ENCODE measurements around the gene POU2F3.

Gene POU2F3

DNA sequence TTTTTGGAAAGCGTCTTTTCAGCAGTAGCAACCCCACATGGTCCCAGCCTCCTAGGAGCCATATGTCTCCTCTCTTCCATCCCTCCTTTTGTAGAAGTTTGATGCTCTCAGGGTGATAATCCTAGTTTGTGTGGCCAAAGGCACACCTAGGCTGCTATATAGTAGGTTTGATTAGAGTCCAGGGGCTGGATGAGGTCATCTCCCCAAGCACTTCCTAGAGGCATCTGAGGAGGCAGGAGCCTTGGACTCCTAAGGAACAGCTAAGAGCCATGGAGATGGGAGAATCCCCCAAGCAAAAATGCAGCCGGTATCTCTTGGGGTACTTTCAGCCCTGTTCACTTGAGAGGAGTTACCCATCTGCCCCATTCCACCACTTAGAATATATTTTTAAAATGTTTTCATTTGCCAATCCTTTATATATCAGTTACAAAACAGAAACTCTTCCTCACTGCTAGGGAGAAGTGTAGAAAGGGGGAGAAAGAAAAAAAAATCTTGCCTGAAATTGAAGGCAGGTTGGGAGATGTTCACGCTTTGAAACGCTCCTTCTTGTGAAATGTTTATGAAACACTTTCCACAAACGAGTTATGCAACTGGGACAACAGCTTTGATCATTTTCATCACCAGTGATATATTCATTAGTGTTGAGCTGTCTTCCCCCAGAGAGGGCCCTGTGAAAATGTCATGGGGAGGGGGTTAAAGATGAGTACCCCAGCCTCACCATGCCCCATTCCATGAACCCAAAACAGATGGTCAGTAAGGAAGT is 53.3 kb downstream of the POU2F3 start:
- DNase-seq, result no peak

DNA sequence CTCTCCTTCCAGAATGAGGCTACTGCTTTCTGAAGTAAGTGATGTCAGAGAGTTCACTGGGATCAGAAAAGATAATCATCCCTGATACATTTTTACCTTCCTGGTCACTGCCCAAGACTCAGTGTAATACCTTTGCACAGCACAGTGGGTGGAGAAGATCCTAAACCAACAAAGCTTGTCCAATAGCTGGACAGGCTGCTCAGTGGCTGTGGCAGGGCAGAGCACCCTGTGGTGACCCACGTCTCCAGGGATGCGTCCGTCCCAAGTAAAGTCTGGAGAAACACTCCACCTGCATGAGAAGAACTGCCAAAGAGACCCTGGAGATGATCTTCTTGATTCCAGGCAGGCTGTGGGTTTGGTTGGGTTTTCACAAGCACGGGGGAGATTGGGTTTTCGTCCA is 54.2 kb downstream of the POU2F3 start:
- no peak for DNase-seq

DNA sequence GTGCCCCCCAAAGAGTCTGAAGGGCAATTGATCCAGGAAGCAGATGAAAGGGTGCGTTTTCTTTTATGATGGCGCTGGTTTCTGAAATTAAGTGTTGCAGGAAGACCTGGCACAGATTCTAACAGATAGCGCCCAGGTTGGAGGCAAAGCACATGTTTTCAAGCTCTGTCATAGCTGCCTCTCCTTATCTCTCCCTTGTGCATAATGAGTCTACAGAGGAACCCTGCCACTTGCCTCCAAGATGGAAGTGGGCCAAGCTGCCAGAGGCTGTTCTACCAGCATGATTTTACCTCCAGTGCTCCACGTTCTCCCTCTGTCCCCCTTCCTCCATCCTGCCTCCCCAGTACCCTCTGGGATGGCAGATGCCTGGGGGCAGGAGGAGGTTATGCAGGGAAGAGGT is 55.2 kb downstream of the POU2F3 start:
- DNase-seq, result no peak

DNA sequence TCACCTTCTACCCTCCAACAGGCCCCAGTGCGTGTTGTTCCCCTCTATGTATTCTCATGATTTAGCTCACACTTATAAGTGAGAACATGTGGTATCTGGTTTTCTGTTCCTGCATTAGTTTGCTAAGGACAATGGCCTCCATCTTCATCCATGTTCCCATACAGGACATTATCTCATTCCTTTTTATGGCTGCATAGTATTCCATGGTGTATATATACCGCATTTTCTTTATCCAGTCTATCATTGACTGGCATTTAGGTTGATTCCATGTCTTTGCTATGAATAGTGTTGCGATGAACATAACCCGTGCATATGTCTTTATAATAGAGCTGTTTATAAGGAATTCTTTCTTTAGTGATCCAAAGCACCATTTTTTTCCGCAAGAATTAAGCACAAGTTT is 56.6 kb downstream of the POU2F3 start:
- no peak for DNase-seq

DNA sequence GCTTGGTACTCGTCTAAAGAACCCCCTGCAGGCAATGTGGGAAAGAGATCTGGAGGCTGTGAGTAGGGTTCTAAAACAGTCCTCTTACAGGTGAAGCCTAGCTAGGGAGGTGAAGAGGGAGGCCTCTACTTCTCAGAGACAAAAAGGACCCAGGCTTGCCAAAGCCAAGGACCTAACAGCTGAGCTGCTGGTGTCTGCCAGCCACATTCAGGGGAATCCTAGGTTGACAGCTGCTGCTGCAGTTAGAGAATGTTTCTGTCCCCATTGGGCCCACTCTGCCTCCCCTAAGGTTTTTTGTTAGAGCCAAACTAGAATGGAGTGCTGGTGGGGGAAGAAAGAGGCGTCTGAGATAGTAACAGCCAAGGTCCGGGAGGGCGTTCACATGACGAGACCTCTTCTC is 58.5 kb downstream of the POU2F3 start:
- no peak for DNase-seq

DNA sequence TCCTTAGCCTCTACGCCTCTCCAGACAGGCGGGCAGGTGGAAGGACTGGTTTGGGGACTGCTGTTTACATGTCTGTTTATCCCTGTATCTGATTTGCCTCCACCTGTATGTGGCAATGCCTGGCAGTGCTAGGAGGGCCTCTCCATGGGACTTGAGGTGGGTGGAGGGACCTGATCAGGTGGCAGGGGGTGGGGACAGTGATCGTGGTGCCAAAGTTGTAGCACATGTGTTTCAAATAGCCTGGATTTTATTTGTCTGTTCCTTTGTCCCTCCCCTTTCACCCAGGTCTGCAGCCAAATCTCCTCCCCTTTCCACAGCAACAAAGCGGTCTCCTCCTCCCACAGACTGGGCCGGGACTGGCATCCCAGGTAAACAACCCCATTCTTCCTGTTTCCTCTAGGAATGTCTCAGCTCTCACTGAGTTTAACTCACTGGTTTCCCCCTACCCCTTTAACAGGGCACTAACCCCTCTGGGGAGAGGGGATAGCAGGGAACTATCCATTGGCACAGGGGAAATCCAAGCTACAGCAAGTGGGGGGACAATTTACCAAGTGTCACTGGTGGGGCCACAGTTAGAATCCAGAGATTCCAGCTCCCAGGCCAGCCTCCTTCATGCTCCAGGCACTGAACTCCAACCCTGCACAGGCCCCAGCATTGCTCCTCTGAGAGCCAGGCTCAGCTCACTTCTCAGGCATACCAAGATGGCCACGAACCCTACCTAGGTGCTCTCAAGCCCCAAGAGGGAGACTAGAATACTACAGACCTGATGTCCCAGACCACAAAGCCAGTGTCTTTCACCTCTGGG is 62.3 kb downstream of the POU2F3 start:
- no peak for DNase-seq

DNA sequence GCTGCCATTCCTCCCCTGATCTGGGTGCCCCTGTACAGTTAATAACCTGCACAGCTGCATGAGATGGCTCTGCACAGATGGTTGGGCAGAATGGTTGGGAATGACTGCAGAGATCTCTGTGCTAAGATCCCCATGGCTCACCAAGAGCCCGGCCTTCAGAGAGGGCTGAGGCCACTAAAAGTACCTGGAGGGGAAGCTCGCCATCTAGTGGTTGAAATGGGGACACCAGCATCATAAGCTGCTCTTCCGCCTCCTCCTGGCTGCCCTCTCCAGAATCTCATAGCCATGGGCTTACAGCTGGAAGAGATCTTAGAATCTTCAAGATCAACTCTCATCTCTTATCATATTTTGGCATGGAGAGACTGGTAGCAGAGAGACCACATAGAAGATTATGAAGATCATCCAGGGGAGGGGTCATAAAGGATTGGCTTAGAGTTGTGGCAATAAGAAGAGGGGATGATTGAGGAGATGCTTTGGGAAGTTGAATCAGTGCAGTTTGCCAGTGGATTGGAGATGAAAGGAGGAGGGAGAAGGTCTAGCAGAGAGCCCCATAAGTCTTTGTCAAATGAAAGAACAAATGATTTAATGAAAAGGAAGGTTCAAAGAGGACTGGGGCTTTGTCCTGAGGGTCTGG is 63.2 kb downstream of the POU2F3 start:
- DNase-seq, result peak; percentile 66

DNA sequence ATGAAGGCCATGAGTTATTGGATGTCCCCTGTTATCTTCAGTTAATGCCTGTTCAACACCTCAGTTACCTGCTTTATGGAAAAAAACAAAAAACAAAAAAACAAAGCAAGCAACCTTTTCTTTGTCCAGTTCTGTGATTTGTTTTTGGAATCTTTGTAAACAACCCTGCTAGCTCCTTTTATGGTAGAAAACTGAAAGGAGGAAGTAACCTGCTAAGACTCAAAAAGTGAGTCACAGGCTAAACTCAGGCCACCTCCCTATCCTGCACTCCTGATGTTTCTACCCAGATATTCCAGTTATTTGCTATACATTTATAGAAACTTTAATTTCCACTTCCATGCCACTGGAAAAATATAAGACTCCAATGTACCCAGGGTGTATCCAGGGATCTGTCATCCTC is 64.6 kb downstream of the POU2F3 start:
- no peak for DNase-seq

DNA sequence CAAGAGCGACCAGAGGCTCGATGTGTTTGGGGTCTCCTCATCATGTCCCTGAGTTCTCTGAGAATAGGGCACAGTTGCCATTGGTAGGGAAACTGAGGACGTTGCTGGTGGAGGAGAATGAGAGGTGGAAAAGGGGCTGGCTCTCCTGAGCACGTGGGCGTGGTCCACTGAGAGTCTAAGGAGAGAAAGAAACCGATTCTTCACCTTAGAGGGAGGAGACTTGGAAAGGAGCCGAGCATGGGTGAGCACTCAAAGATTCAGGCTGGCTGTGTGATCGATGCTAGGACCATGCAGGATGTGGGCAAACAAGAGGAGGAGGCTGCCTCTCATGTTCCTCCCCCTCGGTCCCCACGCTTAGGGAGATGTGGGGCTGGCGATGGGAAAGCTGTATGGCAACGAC is 65.3 kb downstream of the POU2F3 start:
- DNase-seq, result no peak

DNA sequence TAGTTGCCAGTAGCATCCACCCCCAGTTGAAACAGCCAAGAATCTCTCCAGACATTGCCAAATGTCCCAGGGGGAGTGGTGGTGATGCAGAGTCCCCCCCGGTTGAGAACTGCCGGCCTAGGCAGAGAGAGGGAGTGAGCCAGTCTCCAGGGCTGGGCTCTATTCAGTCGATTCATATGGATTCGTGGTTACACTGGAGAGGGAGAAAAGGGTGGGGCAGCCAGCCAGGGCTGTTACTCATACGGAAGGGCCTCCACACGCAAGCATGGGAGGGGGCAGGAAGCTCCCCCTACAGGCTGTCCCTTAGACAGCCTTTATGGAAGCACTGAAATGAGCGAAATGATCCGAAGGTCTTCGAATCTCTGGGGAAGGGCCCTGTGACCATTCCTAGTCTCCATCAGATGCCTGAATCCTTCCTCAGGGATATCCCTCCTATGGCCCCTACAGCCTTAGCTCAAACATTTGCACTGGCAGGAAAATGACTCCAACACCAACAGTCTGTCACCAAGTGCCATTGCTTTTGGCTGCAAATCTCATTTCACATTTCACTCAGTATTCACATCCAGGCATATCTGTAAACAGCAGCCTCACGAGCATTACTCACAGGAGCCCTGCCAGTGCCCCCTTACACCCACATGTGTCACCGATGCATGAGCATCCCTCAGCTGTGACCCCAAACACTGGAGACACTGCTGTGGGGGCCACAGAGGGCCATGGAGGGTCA is 66.7 kb downstream of the POU2F3 start:
- DNase-seq, result no peak

DNA sequence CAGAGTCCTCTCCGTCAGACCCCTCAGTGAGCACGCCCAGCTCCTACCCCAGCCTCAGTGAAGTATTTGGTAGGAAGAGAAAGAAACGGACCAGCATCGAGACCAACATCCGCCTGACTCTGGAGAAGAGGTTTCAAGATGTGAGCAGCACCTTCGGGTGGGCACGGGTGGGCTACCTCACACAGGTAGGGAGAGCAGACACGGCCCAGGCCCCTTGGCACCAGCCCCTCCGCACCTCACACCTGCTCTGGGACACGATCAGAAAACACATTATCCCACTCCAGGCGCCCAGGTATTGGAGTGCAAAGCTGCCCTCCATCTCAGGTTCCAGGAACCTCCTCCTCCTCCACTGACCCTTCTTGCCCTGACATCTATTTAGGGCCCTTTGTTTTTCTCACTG is 67.5 kb downstream of the POU2F3 start:
- no peak for DNase-seq

DNA sequence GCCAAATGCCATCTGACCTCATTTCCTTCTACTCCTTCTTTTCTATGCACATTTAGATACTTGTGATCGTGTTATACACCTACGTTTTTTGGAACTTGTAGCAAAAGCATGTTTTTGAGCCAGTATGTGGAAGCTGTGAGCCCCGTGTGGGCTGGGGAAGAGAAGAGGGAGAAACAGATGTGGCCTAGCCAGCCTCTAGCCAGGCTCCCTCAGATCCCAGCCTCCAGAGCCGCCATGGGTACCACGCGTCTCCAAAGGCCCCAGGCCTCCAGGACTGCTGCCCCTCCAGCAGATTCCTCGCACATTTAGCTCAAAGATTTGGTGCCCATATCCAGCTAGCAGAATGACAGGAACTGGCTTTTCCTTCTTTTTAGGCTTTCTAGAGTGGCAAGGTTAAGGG is 68.1 kb downstream of the POU2F3 start:
- DNase-seq, result no peak

DNA sequence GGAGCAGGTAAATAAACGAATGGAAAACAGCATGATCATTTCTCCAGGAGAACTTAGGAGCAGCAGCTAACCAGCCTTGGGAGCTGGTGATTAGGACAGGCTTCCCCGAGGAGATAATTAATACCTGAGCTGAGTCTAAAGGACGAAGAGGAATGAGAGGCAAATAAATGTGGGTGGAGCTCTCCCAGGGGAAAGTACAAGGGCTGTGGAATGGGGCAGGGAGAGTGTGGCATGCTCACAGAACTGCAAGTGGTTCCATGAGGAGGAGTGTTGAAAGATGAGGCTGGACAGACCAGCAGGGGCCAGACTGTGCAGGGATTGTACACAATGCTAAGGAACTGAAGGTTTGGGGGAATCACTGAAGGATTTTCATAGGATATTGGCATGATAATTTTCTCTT is 70.9 kb downstream of the POU2F3 start:
- no peak for DNase-seq

DNA sequence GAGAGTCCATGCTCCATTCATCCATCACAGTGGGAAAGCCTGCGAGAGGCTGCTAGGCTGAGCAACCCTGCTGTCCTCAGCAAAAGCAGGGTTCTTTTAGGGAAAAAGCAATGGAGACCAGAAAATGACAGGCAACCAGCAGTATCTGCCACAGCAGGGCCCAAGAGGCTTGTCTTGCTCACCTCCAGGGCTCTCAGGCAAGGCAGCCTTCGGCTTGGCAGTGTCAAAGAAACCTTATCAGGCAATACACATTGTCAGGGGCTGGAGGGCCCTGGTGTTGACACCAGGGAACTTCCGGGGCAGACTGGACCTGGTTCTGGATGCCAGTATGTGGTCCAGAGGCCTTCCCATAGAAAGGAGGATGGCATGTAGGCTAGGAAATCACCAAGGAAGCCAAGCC is 74.9 kb downstream of the POU2F3 start:
- no peak for DNase-seq

DNA sequence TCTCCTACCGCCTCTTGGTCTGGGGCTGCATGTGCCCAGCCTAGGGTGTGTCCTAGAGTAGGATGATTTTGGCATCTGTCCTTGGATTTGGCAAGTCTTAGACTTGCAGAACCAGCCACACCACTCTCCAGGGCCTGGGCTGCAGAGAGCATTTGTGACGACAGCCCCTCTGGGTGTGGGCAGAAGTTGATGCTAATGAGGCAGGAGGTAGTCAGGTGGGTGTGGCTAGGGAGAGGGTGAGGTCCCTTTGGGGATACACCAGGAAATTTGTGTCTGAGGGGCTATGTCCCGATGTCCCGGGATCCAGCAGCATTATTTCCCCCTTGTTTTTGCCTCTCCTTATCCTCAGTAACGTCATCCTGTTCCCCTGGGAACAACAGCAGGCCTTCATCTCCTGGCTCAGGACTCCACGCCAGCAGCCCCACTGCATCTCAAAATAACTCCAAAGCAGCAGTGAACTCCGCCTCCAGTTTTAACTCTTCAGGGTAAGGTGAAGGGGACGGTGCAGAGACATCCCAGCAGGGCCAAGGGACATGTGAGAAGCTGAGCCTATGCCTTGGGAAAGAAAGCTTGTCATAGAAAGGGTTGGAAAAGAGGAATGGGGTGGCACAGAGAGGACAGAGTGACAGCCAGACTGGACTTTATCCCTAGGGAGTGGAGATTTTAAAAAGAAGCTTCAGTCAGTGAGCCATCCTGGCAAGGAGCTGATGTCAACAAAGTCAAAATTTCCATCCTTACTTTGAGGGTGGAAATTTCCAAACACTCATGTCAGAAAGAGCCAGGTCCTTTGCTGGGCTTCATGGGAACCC is 77.1 kb downstream of the POU2F3 start:
- no peak for DNase-seq

DNA sequence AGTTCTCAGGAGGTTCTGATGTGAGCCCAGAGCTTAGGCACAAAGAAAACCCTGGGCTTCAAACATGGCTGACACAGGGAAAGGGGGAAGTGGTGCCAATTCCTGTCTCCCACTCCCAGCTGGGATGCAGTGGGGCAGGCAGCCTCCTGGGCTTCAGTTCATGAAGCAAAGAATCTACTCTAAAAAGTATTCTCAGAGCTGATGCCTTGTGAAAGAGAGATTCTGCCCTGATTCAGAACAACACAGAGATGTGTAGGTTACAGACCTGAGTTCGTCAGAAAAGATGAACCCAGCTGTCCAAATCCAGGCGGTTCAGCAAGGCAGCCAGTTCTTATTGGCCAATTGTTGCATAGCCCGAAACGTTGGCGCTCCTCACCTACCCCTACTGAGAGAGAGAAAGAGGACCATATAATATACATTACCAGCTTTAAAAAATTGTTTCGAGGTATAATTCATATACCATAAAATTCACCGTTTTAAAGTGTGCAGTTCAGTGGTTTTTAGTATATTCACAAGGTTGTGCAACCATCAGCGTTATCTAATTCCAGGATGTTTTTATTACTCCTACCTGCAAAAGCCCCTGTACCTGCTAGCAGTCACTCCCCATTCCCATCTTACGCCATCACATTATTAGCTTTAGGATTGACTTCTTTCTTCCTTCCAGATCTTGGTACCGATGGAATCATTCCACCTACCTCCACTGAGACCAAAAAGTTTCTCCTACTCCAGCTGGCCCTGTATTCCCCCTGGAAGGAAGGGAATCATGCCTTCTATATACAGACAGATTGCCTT is 77.9 kb downstream of the POU2F3 start:
- no peak for DNase-seq

DNA sequence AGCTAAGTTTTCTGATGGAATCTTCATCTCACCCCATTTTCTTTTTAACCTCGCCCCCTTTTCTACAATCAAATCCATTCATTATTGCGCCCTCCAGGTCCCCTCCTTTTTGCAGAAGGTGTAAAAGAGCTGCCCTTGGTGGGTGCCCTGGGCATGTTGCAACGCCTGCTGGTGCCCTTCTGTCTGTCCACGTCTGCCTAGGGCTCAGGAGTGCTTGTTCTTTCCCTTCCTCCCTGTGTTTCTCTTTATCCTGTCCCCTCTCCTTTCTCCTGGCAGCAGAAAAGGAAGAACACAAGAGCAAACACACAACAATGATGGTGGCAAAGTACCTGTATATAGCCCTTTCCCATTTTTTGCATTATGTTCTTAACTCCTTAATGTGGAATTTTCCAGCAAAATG is 79.0 kb downstream of the POU2F3 start:
- no peak for DNase-seq

DNA sequence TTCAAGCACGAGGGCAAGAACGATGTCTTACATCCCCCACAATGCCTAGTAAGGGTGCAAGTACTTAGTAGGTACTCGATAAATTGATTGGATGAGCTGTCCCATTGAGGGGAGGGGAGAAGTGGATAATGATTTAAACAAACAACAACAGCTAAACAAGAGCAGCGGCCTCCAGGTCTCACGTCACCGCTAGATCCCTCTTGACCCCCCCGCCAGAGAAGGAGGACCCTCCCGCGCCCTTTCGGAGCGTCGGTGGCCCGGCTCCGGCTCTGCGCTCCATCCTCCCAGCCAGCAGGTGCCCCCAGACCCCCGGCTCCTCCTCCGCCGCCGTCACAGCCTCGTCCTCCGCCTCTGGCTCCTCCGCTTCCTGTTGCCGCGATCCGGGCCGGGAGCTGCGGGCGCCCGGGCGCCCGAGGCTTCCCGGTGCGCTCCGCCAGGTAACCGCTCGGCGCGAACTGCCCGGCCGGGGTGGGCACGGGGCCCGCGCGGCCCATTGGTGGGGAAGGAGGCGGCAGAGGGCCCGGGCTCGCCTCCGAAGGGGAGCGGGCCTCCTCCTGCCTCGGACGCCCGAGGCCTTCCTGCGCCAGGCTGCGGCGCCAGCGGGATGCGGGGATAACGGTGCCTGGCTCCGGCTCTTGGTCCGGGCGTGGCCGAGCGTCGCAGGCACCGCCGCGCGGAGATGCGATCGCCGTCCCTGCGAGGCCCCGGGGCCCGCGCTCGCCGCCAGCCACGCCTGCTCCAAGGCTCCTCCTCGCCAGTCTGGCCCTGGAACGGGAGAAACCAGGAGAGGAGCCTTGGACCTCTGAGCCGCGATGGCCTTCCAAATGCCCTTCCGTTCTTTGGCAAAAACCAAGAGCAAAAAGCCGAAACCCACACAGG is 85.2 kb downstream of the POU2F3 start, which contains the start of gene TLCD5:
Gene TLCD5, plus strand, starts transcription at position 368 of the 879 bp plus-strand sequence. CDS start 2,143 bp downstream, outside the sequence.
- peak; percentile 52 for DNase-seq

DNA sequence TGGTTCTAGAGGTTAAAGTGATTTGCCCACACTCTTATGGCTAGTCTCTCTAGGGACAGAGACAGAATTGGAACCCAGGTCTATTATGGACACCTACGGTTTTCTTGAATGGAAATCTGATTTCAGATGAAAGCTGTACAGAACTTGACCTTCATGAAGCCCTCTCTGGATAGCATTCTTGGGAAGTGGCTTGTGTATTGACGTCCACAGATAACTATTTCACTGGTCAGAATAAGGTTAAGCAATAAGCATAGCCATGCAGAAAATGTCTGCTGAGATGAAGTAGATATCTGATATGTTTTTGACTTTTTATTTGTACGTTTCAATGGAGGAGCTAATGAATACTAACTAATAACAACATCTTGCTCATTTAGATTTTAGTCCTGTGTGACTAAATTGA is 86.3 kb downstream of the POU2F3 start:
- DNase-seq, result no peak

DNA sequence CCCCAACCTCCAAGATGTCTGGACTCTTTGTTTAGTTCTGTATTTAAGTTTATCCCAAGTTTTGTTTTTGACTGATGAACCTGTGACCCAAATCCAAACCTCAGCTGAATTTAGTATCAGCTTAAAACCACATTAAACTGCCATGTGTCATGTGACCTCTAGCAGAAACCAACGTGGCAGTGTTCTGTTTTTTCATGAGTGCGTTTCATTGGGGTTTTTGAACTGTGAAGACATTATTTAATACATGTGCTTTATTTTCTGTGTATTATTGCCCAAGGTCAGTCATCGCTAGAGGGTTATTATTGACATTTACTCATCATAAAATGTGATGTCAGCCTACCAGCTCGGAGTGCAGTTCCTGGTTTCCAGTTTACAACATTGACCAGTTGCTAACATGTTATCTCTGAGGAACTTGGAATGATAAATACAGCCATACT is 86.9 kb downstream of the POU2F3 start:
- DNase-seq, result no peak

Measured in CD4-positive, alpha-beta T cell treated with Interleukin-6 for 4 hours (primary cell).